GM08714 (cell line): Measurements from ENCODE around the gene DEFB127.
"Not testable (repeated sequence)": the region's sequence is repeated elsewhere in the genome, so short reads cannot be mapped to it uniquely, and the experiment has no call there.

Source experiments
- H3K4me3 ChIP-seq: fragments of 200-500 bp; sonication (Bioruptor generic); 2 replicates; pipeline ENCODE4 v1.5.1; 2014; ENCODE audit warnings: mild to moderate bottlenecking, low read length, inconsistent platforms
- ZNF274 ChIP-seq: IDR thresholded peaks from 2 replicates; pipeline ENCODE4 v1.6.1; 2012; ENCODE audit warnings: mild to moderate bottlenecking, low read depth, low read length

The DEFB127 gene, protein sequence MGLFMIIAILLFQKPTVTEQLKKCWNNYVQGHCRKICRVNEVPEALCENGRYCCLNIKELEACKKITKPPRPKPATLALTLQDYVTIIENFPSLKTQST

DNA sequence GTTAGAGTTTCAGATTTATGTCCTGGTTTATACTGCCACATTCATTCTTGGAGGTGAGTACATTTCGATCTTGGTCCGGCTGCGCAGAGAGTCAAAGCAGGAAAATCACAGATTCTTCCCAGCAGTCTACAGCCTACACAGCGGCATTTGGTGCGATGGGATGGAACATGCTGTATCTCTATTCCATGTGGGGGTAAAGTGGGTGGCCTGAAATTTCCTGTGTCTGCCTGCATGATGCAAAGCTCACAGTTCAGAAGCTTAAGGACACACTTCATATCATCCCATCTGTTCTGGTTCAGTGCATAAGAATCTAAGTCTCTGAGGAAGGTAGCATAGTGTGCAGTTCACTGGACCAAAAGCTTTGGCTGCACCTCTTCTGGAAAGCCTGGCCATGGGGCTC, at the start of gene DEFB127:
Gene DEFB127, plus strand, starts transcription at position 301 of the 400 bp plus-strand sequence. Its CDS starts 91 bp downstream, at position 392.
- TF ChIP-seq ZNF274, result no peak
- H3K4me3 ChIP-seq, result no peak within 1 kb of the TSS

DNA sequence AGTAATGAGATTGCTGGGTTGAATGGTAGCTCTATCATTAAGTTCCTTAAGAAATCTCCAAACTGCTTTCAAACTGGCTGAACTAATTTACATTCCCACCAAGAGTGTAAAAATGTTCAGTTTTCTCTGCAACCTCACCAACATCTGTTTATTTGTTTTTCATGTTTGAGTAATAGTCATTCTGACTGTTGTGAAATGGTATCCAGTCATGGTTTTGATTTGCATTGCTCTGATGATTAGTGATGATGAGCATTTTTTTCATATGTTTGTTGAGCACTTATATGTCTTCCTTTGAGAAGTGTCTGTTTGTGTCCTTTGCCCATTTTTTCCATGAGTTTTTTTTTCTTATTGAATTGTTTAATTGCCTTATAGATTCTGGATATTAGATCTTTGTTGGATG, 44.9 kb upstream of the DEFB127 start:
- no peak for TF ChIP-seq ZNF274
- H3K4me3 ChIP-seq, result no peak overlapping the region

DNA sequence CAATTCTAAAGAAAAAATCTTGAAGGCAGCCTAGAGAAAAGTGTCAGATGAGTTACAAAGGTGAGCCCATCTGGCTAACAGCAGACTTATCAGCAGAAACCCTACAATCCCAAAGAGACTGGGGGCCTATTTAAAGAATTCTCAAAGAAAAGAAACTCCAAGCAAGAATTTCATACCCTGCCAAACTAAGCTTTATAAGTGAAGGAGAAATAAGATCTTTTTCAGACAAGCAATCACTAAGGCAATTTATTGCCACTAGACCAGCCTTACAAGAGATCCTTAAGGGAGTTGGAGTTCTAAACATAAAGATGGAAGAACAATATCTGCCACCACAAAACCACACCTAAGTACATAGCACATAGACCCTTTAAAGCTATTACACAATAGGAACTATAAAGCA, 39.7 kb upstream of the DEFB127 start:
- no peak overlapping the region for H3K4me3 ChIP-seq
- no peak for TF ChIP-seq ZNF274

DNA sequence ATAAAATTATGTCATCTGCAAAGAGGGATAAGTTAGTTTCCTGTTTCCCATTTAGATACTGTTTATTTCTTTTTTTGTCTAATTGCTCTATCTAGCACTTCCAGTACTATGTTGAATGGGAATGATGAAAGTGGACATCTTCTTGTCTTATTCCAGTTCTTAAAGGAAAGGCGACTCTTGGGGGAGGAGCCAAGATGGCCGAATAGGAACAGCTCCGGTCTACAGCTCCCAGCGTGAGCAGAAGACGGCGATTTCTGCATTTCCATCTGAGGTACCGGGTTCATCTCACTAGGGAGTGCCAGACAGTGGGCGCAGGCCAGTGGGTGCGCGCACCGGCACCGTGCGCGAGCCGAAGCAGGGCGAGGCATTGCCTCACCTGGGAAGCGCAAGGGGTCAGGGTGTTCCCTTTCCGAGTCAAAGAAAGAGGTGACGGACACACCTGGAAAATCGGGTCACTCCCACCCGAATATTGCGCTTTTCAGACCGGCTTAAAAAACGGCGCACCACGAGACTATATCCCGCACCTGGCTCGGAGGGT, 27.4 kb upstream of the DEFB127 start:
- H3K4me3 ChIP-seq, result not testable (repeated sequence)

DNA sequence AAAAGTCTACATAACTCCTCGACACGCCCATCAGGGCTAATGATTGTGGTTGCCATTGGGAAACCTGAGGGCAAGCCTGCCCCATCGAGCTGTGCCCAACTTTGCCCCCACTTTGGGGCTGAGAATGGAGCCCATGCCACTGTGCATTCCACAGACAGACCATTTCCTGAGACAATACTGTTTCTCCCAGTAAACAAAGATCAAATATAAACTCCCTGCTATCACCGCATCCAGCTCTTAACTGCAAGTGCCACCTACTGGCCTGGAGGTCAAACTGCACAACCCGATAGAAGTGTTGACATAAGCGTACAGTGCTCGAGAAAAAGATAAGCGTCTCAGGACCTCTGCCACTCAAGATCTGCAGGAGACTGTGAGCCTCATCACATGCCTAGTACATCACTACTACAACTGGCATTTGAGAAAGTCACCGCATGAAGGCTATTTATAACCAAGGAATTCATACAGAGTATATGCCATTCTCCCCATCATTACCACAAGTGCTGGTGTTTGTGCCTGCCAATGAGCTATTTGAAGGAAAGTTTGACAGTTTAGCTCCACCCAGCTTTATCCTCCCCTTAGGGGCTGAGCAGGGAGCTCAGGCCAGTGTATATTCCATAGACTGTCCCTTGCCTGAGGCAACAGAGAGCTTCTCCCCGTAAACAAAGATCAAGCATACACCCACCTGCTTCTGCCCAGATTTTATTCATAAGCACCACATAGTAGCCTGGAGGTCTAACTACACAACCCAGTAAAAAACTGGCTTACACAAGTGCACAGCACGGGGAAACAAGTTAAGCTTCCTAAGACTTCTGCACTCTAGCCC, 19.4 kb upstream of the DEFB127 start:
- no peak overlapping the region for H3K4me3 ChIP-seq
- no peak for TF ChIP-seq ZNF274

DNA sequence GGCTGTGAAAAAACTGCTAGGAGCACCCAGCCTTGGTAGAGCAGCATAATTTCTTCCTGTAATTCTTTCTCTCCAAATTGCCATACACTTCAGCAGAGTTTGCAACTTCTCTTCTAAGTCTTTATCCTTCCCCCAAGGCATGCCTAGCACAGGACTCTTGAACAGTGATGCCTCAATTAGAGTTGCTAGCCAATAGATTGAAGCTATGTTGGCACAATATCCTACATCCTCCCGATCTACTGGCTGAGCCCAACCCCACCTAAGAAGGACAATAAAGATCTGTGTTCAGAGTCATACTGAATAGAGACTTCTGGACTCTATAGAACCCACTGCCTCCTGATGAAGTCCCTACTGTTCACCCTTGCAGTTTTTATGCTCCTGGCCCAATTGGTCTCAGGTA, 15.0 kb upstream of the DEFB127 start, which contains the start of gene DEFB126:
Gene DEFB126, plus strand, starts transcription at position 301 of the 400 bp plus-strand sequence. Its CDS starts 39 bp downstream, at position 340.
- no peak within 1 kb of the TSS for H3K4me3 ChIP-seq
- no peak for TF ChIP-seq ZNF274

DNA sequence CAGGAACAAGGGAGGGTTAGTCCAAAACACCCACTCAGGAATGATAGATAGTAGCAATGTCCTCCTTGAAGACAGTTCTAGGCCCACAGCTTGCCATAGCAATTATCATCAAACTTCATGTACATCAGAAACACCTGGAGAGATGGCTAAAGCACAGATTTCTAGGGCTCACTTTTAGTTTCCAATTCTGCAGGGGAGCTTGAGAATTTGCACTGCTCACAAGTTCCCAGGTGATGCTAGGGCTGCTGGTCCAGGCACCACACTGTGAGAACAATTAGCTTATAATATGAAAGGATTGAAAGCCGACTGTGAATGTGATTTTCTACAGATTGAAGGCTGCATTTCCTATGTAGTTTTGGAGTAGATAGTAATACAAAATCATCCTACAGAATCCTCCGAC, 11.4 kb upstream of the DEFB127 start:
- no peak for TF ChIP-seq ZNF274
- H3K4me3 ChIP-seq, result no peak overlapping the region

DNA sequence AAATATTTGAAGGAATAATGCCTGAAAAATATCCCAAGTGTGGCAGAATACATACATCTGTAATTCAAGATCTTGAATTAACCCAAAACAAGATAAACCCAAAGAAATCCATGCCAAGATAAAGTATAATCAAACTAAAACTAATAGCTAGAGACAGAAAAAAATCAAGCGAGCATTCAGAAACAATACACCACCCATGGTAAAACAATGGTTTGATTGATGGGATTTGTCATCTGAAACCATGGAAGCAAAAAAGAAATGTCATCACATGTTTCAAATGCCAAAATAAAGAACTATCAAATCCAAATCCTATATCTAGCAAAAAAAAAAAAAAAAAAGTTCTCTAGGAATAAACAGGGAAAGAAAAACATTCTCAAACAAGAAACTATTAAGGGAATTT, 5.1 kb upstream of the DEFB127 start:
- no peak for TF ChIP-seq ZNF274
- H3K4me3 ChIP-seq, result no peak overlapping the region

DNA sequence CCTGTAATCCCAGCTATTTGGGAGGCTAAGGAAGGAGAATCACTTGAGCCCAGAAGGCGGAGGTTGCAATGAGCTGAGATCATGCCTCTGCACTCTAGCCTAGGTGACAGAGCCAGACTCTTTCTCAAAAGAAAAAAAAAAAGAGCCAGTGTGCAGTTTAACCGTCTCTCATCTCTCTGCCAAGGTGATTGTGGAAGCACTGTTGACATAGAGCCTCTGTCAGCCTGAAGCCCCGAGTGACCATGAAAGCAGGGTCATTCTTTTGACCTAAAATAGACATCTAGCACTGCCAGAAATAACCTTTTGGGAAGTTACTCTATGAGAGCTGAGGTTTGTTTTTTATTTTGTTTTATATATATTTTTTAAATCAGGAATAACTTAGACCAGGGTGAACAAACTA, 7.4 kb downstream of the DEFB127 start:
- no peak overlapping the region for H3K4me3 ChIP-seq
- no peak for TF ChIP-seq ZNF274

DNA sequence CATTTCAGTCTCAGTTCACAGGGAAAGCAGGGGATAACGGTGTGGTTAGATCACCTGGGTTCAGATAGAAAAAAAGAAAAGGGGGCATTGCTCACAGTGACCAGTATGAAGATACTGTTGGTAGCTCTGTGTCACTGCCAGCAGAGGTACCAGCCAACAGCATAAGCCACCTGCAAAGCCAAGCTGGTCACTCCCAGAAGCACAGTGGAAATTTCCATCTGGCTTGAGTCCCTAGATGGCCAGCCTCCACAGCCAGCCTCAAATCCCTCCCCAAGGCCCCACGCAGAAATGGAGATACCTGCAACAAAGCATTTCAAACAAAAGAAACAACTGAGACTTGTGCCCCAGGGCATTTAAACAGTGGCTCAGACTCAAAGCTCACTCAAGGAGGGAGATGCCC, 11.6 kb downstream of the DEFB127 start:
- TF ChIP-seq ZNF274, result no peak
- no peak overlapping the region for H3K4me3 ChIP-seq

DNA sequence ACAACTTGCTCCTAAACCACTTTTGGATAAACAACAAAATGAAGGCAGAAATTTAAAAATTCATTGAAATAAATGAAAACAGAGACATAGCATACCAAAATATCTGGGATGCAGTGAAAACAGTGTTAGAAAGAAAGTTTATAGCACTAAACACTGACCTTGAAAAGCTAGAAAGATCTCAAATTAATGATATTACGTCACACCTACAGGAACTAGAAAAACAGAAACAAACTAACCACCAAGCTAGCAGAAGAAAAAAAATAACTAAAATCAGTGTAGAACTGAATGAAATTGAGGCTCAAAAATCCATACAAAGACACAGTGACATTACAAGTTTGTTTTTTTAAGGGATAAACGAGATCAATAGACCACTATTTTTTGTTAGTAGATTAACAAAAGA, 27.0 kb downstream of the DEFB127 start:
- no peak for TF ChIP-seq ZNF274

DNA sequence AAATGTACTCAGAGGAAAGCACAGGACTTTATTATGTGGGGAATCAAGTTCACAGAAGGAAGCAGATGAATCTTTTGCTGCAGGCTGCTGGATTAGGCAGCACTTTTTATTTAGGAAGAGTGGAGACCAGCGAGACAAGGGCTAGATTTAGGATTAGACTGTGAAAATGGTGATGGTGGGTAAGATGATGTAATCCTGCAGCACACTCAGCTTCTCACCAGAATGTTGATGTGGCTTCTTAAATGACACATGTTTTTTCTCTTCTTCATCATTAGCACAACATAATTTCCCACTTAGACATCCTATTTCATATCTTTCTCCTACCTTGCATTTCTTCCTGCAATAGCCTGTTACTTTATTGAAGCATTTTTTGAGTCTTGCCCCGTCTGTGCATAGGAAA, 30.5 kb downstream of the DEFB127 start:
- TF ChIP-seq ZNF274, result no peak
- no peak overlapping the region for H3K4me3 ChIP-seq

More for the DNA sequence above, 27.0 kb downstream of the DEFB127 start:
- H3K4me3 ChIP-seq, result no peak overlapping the region

DNA sequence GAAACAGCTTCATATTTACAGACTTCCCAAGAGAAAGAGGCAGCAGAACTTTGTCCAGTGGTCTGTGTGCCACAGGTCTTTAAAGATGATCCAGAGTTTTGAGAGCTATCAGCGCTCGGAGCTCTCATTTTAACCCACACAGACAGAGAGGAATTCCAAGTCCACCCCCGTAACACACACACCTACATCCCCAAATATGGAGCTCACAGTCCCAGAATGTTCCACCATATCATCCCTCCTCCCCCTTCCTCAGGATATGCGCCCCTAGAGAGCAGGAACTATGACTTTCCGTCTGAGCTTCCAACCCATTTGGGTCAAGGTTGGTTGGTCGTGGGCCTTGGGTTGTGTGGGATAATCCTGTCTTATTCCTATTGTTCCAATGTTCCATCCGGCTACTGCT, 32.4 kb downstream of the DEFB127 start, which contains the start of gene DEFB128:
Gene DEFB128, minus strand, starts transcription at position 101 of the 400 bp plus-strand sequence. Its CDS starts 88 bp downstream, at position 13.
- no peak within 1 kb of the TSS for H3K4me3 ChIP-seq
- no peak for TF ChIP-seq ZNF274

DNA sequence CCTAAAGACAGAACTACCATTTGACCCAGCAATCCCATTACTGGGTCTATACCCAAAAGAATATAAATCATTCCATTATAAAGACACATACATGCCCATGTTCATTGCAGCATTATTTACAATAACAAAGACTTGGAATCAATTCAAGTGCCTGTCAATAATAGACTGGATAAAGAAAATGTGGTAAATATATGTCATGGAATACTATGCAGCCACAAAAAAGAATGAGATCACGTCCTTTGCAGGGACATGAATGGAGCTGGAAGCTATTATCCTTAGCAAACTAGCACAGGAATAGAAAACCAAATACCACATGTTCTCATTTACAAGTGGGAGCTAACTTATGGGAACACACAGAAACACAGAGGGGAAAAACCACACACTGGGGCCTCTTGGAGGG, 41.0 kb downstream of the DEFB127 start:
- TF ChIP-seq ZNF274, result no peak
- H3K4me3 ChIP-seq, result no peak overlapping the region

DNA sequence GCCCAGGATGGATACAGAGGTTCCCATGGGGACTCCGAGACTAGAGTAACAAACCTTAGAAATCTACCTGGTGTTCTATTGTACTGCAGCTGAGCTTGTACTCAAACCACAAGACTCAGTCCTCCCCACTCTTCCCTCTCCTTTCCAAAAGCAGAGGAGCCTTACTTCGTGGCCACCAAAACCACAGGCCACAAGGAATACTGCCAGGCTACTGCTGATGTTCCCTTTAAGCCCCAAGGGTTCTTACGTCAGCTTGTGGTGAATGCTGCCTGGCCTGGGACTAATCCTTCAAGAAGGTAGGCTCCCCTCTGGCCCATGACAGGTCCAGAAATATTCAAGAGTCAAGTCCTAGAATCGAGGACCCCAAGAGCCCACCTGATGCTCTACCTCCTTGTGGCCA, 42.7 kb downstream of the DEFB127 start:
- H3K4me3 ChIP-seq, result no peak overlapping the region
- TF ChIP-seq ZNF274, result no peak

DNA sequence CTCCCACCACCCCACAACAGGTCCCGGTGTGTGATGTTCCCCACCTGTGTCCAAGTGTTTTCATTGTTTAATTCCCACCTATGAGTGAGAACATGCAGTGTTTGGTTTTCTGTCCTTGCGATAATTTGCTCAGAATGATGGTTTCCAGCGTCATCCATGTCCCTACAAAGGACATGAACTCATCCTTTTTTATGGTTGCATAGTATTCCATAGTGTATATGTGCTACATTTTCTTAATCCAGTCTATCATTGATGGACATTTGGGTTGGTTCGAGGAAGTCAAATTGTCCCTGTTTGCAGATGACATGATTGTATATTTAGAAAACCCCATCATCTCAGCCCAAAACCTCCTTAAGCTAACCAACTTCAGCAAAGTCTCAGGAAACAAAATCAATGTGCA, 46.4 kb downstream of the DEFB127 start:
- H3K4me3 ChIP-seq, result not testable (repeated sequence)
